NCI-H2227 treated with DMSO at 0.1 percent for 48 hours (cell line): ENCODE measurements around the gene MMRN2.

Experiments used
- DNase-seq: peaks from one replicate; lab custom pipeline; 2025; lab: John Stamatoyannopoulos, UW

MMRN2 gene

GRCh38 chr10:86888585-86889381, 68.6 kb downstream of the MMRN2 start:
- DNase-seq: no peak
